ENCODE results near the gene UPF2.

GRCh38 chr10:12041766-12042408, 722 bp downstream of the UPF2 start:
- TF ChIP-seq CTCF (IDR thresholded peaks at IDR 0.05 in 2 of 3, conservative IDR thresholded peaks at IDR 0.05 in 1 of 3; ENCODE audit: control insufficient read depth in 2 of 3, extremely low read depth in 1 of 3, insufficient read depth in 1 of 3, low read depth in 3 of 3, low read length in 3 of 3) (no peak), CBX5 (IDR thresholded peaks at IDR 0.05; ENCODE audit: low read depth) (no peak), MXI1 (IDR thresholded peaks at IDR 0.05; ENCODE audit: low read depth, low read length) (no peak), IKZF1 (conservative IDR thresholded peaks at IDR 0.05) (no peak; the same call in 1 of the 2 replicates), RAD51 (IDR thresholded peaks at IDR 0.05) (no peak), NRF1 (conservative IDR thresholded peaks at IDR 0.05; ENCODE audit: low read depth, low read length) (no peak)

Measured in GM12878 (cell line).